Cardiac muscle cell (in vitro differentiated cells and primary cell): ENCODE measurements around the gene PTGER1. TPM values are rescaled to one million over a fixed set of nuclear protein-coding genes. Genes with fewer than 3 reads are reported as not detected.

Experiments
- DNase-seq, 2 donors: peaks; one replicate each; pipeline versions ENCODE4 v3.0.0 to v3.0.0-alpha.2; 2010 to 2017; ENCODE audit warnings: low read depth in 1 of 2, low spot score in 1 of 2
- H3K27ac ChIP-seq: fragments of 200-600 bp; sonication (generic); 2 replicates; pipeline ENCODE4 v1.5.1; 2016
- H3K27me3 ChIP-seq: fragments of 200-600 bp; sonication (generic); 2 replicates; pipeline ENCODE4 v1.6.0; 2016; ENCODE audit warnings: control low read depth
- H3K36me3 ChIP-seq: fragments of 200-600 bp; sonication (generic); 2 replicates; pipeline ENCODE4 v1.5.1; 2016; ENCODE audit warnings: control low read depth
- H3K4me1 ChIP-seq: fragments of 200-600 bp; sonication (generic); 2 replicates; pipeline ENCODE4 v1.8.1; 2017; ENCODE audit warnings: low read depth, mild to moderate bottlenecking, mixed run types
- H3K4me3 ChIP-seq: fragments of 200-600 bp; sonication (generic); 2 replicates; pipeline ENCODE4 v1.5.1; 2016; ENCODE audit warnings: mild to moderate bottlenecking
- H3K9me3 ChIP-seq: fragments of 200-600 bp; sonication (generic); 2 replicates; pipeline ENCODE4 v1.5.1; 2017; ENCODE audit warnings: low read depth, mild to moderate bottlenecking, control low read depth
- polyA plus RNA-seq: library from polyadenylated mRNA; unstranded; fragments of >200 nt; fragmentation: Nextera tagmentation; extraction: Ambion mirVana; gene quantifications from 2 replicates; pipeline ENCODE4 v1.2.1, GENCODE V29; 2016
- total RNA-seq: library from RNA; depleted of rRNA; stranded (reverse); fragments of >200 nt; gene quantifications from 2 replicates; pipeline ENCODE4 v1.2.3, GENCODE V29; 2016
- TF ChIP-seq, protein P1 (sequence below): IDR thresholded peaks from 2 replicates; pipeline ENCODE4 v1.5.1; 2012; ENCODE audit warnings: low read depth, mild to moderate bottlenecking, low read length

The PTGER1 gene
- total and polyA plus RNA-seq, 2 experiments from 2014 or later = 0.42 to 0.75 TPM

DNA sequence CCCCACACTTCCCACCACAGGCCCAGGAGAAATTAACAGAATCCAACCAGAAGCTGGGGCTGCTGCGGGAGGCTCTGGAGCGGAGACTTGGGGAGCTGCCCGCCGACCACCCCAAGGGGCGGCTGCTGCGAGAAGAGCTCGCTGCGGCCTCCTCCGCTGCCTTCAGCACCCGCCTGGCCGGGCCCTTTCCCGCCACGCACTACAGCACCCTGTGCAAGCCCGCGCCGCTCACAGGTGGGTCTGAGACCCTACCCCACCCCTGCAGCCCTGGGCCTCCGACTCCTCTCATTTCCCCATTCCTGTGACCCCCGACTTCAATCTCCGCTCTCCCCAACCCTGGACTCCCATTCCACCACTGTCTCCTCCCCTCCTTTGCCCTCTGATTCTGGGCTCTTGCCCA is 24.3 kb downstream of the PTGER1 start:
- Histone ChIP-seq H3K27ac (no peak overlapping the region), H3K4me3 (no peak overlapping the region), H3K27me3 (no peaks in the 10 kb centered on the region), H3K4me1 (no peaks in the 10 kb centered on the region), H3K36me3 (peaks cover 42% of the 10 kb centered on the region), H3K9me3 (no peaks in the 10 kb centered on the region)
- TF ChIP-seq, protein P1, sequence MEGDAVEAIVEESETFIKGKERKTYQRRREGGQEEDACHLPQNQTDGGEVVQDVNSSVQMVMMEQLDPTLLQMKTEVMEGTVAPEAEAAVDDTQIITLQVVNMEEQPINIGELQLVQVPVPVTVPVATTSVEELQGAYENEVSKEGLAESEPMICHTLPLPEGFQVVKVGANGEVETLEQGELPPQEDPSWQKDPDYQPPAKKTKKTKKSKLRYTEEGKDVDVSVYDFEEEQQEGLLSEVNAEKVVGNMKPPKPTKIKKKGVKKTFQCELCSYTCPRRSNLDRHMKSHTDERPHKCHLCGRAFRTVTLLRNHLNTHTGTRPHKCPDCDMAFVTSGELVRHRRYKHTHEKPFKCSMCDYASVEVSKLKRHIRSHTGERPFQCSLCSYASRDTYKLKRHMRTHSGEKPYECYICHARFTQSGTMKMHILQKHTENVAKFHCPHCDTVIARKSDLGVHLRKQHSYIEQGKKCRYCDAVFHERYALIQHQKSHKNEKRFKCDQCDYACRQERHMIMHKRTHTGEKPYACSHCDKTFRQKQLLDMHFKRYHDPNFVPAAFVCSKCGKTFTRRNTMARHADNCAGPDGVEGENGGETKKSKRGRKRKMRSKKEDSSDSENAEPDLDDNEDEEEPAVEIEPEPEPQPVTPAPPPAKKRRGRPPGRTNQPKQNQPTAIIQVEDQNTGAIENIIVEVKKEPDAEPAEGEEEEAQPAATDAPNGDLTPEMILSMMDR = no peak
- DNase-seq = no peak

DNA sequence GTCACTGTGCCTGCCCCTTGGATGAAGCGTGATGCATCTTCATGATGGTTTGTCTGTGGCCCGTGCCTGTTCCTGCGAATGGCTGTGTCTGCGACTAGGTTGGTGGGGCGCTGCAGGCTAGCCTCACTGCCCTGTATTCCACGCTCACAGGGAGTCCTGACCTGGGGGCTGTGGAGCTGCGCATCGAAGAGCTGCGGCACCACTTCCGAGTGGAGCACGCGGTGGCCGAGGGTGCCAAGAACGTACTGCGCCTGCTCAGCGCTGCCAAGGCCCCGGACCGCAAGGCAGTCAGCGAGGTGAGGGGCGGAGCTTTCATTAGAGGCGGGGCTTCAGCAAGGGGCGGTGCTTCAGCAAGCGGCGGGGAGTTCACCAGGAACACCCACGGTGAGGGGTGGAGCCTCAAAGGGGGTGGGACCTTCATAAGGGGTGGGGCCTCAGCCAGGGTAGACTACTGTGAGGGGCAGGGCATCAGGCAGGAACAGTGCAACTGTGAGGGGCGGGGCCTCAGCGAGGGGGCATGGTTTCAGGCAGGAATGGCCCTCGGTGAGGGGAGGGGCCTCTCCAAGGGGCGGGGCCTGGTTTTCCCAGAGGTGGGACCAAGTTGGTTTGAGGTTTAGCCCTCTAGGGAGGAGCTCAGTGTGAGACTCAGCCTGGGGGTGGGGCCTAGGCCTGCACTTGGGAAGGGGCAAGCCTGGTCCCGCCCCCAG is 24.8 kb downstream of the PTGER1 start:
- H3K4me3 ChIP-seq = no peak overlapping the region
- no peak overlapping the region for H3K27ac ChIP-seq
- no peak for DNase-seq
- TF ChIP-seq, protein P1 = no peak
- H3K27me3 ChIP-seq = no peaks in the 10 kb centered on the region
- H3K36me3 ChIP-seq = peaks cover 42% of the 10 kb centered on the region
- H3K9me3 ChIP-seq = no peaks in the 10 kb centered on the region
- no peaks in the 10 kb centered on the region for H3K4me1 ChIP-seq

DNA sequence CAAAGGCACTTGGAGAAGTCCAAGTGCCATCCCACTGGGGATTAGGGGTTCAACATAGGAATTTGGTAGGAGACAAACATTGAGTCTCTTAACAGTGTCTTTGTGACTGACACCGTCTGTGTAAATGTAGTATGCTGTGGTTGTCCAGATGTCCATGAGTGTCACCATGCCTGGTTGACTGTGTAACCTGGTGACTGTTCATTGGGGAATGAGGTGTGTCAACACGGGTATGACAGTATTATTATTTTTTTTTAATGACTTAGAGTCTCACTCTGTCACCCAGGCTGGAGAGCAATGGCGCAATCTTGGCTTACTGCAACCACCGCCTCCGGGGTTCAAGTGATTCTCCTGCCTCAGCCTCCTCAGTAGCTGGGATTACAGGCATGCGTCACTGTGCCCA is 25.8 kb downstream of the PTGER1 start:
- no peaks in the 10 kb centered on the region for H3K4me1 ChIP-seq
- peaks cover 46% of the 10 kb centered on the region for H3K36me3 ChIP-seq
- no peaks in the 10 kb centered on the region for H3K9me3 ChIP-seq
- no peak overlapping the region for H3K27ac ChIP-seq
- no peak overlapping the region for H3K4me3 ChIP-seq
- DNase-seq = no peak
- no peaks in the 10 kb centered on the region for H3K27me3 ChIP-seq
- TF ChIP-seq, protein P1 = no peak

DNA sequence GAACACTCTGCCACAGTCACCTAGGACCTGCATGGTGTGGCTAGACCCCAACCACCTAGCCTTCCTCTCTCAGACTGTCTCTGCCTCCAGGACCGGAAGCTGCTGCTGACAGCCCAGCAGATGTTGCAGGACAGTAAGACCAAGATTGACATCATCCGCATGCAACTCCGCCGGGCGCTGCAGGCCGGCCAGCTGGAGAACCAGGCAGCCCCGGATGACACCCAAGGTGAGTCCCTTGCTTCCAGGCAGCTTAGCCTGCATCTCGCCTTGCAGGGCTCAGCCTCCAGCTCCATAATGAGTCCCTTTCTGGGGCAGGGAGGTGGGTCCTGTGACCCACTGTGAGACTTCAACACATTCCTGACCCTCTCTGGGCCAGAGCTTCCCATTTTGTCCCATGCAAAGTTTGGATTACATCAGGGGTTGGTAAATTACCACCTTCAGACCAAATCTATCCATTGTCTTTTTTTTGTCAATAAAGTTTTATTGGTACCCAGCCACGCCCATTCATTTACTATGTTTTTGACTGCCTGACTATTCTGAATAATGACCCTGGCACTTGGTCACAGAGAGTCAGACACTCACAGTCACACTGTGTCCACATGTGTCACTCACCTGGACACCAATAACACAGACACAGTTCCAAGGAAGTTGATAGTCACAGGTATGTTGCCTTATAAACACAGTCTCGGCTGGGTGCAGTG is 28.7 kb downstream of the PTGER1 start:
- DNase-seq = no peak
- no peaks in the 10 kb centered on the region for H3K4me1 ChIP-seq
- H3K4me3 ChIP-seq = no peak overlapping the region
- H3K27me3 ChIP-seq = no peaks in the 10 kb centered on the region
- H3K36me3 ChIP-seq = peaks cover 54% of the 10 kb centered on the region
- no peak overlapping the region for H3K27ac ChIP-seq
- no peaks in the 10 kb centered on the region for H3K9me3 ChIP-seq
- TF ChIP-seq, protein P1 = no peak

DNA sequence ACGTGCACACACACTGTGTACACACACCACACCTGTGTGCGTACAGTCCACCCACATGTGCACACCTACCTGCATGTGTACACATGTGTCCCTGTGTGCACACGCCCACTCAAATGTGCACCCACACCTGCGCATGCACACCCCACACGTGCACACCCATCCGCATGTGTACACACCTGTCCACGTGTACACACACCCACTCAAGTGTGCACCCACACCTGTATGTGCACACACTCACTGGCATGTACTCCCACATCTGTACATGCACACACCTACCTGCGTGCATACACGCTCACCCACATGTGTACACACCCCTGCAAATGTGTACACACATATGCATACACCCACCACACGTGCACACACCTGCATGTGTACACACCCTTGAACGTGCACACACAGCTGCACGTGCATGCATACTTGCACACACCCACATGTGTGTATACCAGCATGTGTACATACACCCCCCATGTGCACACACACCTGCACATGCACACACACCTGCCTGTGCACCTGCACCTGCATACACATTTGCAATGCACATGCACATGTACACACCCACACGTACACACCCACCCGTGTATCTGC is 31.4 kb downstream of the PTGER1 start:
- TF ChIP-seq, protein P1 = no peak
- Histone ChIP-seq H3K9me3 (no peaks in the 10 kb centered on the region), H3K27ac (no peak overlapping the region), H3K4me1 (no peaks in the 10 kb centered on the region), H3K27me3 (no peaks in the 10 kb centered on the region), H3K4me3 (no peak overlapping the region), H3K36me3 (peaks cover 39% of the 10 kb centered on the region)
- DNase-seq = no peak
